Measurements from ENCODE around the gene RAB44.

- TF ChIP-seq, protein P1, sequence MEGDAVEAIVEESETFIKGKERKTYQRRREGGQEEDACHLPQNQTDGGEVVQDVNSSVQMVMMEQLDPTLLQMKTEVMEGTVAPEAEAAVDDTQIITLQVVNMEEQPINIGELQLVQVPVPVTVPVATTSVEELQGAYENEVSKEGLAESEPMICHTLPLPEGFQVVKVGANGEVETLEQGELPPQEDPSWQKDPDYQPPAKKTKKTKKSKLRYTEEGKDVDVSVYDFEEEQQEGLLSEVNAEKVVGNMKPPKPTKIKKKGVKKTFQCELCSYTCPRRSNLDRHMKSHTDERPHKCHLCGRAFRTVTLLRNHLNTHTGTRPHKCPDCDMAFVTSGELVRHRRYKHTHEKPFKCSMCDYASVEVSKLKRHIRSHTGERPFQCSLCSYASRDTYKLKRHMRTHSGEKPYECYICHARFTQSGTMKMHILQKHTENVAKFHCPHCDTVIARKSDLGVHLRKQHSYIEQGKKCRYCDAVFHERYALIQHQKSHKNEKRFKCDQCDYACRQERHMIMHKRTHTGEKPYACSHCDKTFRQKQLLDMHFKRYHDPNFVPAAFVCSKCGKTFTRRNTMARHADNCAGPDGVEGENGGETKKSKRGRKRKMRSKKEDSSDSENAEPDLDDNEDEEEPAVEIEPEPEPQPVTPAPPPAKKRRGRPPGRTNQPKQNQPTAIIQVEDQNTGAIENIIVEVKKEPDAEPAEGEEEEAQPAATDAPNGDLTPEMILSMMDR (IDR thresholded peaks at IDR 0.05), result no peak
- TF ChIP-seq POLR2A (IDR thresholded peaks at IDR 0.05), result no peak
Observed at GRCh38 chr6:36701401-36701991, 3.9 kb downstream of the RAB44 start.

Measured in lower leg skin (tissue), 3 donors.